HG03066 (cell line): Measurements from ENCODE around the gene MRE11.
"Not testable (repeated sequence)": the region's sequence is repeated elsewhere in the genome, so short reads cannot be mapped to it uniquely, and the experiment has no call there.

Experiments
- ATAC-seq: cut with Tn5 transposase; IDR thresholded peaks from one replicate; pipeline ENCODE4 v1.9.1; 2021; ENCODE audit warnings: low read depth; ENCODE audit not compliant: unreplicated experiment

The MRE11 gene

DNA sequence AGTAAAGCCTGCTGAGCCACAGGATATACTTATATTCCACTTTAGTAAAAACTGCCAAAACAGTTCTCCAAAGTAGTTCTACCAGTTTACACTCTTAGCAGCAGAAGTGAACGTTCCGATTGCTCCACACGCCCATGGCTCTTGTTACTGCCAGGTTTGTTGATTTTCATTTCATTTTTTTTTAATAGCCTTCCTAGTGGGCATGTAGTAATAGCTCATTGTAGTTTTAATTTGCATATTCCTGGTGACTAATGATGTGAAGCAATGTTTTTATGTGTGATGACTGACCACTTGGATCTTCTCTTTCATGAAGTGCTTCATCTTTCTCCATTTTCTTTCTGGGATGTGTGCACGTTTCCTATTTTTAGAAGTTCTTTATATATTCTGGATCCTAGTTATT lies 13.8 kb upstream of the MRE11 start:
- ATAC-seq, result no peak

DNA sequence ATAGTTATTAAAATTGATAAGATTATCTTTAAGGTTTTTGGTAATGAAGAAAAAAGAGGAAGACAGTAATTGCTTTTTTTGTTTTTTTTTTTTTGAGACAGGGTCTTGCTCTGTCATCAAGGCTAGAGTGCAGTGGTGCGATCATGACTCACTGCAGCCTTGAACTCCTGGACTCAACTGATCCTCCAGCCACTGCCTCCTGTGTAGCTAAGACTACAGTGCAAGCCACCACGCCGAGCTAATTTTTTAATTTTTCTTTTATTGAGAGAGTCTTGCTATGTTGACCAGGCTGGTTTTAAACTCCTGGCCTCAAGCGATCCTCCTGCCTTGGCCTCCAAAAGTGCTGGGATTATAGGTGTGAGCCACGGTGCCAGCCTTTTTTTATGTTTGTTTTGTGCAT lies 12.9 kb upstream of the MRE11 start:
- ATAC-seq, result not testable (repeated sequence)

DNA sequence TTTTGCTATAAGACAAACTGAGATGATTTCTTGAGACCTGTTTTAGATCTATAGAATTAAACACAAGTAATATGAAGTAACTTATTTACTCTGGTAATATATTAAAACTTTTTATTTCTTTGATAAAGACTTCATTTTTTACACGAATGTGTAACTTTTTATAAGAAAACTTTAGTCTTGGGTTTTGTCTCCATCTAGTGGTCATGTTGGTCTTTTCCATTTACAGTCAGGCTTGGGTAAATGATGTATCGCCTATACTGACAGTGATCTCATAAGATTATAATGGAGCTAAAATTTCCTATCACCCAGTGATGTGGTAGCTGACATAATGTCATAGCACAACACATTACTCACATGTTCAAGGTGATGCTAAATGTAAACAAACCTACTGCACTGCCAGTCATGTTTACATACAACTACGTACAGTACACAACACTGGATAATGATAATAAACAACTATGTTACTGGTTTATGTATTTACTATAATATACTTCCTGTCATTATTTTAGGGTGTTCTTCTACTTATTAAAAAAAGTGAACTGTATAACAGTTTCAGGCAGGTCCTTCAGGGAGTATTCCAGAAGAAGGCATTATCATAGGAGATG lies 11.1 kb upstream of the MRE11 start:
- no peak for ATAC-seq

- ATAC-seq, result no peak
Measured at GRCh38 chr11:94501522-94501921, 7.9 kb upstream of the MRE11 start.

DNA sequence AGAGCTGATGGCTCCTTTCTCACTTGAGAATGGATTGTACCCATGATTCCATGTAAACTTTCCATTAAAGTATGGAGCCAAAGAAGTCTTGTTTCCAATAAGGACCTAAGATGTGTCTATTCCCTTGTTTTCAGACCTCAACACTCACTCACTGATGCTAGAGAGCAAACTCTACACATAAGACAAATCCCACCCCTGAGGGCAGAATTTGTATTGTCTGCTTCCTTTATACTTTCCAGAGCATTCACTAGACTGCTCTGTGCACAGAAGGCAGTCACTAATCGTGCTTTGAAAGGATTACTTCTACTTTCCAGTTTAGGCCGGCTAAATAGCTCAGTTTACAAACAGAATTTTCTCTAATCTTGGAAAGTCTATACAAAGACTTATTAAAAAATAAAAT lies 6.5 kb upstream of the MRE11 start:
- no peak for ATAC-seq

- ATAC-seq, result peak; percentile 50
Measured at GRCh38 chr11:94494126-94494680, 559 bp upstream of the MRE11 start.

- ATAC-seq, result no peak
Measured at GRCh38 chr11:94486068-94486467, 7.6 kb downstream of the MRE11 start.

GRCh38 chr11:94481342-94481741 lies 12.3 kb downstream of the MRE11 start:
- no peak for ATAC-seq

DNA sequence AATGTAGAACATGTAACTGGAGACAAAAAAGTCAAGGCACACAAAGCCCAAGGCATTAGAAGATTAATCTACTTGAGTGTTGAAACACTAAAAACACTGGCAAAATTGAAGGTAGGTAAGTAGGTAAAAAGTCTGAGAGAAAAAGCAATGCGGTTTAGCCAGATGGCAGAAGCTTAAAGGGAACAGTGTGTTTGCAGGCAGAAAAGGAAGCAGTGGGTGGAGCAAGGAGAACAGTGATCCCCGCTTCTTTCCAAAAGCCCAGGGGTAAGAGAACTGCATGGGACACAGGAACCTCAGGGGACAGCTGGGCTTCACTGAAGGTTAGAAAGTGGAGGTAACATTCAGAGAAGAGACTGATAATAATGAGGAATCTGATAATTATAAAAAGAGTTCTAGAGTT lies 16.0 kb downstream of the MRE11 start:
- no peak for ATAC-seq

DNA sequence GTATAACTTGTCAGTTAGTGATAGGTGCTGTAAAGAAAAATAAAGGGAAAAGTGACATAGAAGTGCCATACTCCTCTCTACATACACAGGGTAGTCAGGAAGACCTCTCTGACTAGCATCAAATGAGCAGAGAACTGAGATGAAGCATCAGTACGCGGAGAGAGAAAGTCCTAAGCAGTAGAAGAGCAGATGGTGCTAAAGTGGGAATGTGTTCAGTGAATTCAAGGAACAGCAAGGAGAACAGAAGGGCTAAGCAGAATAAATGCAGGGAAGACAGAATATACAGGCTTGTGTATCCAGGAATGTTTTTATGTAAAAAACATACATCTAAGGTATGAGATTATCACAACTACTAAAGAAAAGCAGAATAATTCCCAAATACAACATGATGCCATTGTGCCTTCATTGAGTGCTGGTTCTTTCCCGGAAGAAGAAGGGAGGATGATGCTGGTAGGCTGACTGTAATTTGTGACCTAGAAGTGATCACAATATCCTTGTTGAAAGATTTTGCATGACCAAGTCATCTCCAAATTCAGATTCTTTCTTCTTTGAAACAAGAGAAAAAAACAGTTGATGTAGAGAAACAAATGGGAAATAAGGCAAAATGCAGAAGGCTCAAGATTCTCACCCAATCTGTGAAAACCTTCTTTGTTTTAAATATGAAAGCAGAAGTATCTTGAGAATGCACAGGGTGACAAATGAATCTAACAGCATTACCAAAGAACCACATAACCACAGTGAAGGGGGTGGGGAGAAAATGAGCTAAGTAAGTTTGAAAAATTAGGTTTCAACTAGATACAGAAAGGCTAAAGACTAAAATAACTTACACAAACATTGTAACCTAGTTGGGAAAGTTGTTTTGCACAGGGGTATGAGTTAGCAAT lies 20.5 kb downstream of the MRE11 start:
- ATAC-seq, result peak; percentile 89

GRCh38 chr11:94469416-94469815 lies 24.2 kb downstream of the MRE11 start:
- ATAC-seq, result peak; percentile 82

DNA sequence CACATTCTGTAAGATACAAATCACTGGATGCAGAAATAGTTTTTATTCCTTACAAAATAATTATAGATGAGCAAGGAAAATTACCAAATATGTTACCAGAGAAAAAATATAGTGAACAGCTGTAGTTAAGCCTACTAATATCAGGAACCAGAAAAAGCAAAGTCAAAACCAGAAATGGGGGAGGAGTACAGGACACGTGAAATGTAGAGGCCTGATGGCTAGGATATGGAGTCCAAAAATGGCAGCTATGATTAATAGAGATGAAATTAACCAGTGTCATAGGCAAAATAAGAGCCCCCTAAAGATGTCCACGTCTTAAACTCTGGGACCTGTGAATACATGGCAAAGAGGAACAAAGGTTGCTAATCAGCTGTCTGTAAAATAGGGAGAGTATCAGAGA lies 34.1 kb downstream of the MRE11 start:
- ATAC-seq, result no peak

GRCh38 chr11:94457118-94458029 lies 36.3 kb downstream of the MRE11 start:
- ATAC-seq, result no peak

DNA sequence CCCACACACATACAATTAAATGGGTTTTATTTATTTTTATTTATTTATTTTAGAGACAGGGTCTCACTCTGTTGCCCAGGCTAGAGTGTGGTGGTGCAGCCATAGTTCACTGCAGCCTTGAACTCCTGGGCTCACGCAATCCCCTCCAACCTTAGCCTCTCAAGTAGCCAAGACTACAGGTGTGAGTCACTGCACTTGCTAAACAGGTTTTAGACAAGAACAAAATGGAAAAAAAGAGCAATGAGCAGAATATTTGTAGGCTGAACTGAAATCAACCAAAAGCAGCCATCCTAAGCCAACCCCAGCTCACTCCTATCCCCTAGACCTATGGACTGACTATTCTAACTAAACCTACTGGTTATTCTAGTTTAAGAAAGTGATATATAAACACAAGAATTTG lies 37.8 kb downstream of the MRE11 start:
- ATAC-seq, result no peak

DNA sequence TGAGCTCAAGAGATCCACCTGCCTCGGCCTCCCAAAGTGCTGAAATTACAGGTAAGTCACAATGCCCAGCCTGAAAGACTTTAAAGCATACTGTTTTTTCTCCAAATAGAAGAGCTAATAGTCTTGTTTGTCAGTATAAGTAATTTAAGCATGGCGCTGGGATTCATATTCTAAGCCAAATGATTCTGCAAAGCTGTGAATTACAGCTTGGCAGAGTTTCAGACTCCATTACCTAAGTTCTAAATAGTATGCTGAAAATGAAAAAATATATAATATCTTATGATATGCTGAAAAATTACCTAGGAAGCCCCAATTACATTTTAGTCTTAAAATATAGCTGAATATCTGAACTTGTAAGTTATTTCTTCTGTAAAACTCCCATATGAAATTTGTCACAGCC lies 39.3 kb downstream of the MRE11 start:
- ATAC-seq, result no peak

- ATAC-seq, result no peak
Measured at GRCh38 chr11:94452988-94453387, 40.7 kb downstream of the MRE11 start.

- no peak for ATAC-seq
Measured at GRCh38 chr11:94450048-94450447, 43.6 kb downstream of the MRE11 start.

DNA sequence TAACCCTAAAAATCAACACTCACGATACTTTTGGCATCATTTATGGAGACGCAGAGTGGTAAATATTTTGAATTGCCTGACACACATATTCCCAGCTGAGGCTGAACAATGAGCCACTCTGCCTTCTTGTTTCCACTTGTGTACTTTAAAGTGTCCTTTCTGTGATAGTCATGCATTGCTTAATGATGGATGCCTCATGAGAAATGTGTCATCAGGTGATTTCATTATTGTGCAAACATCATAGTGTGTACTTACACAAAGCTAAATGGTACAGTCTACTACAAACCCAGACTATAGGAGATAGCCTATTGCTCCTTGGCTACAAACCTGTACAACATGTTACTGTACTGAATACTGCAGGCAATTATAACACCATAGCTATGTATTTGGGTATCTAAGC lies 44.2 kb downstream of the MRE11 start:
- no peak for ATAC-seq

- ATAC-seq, result no peak
Measured at GRCh38 chr11:94449029-94449428, 44.6 kb downstream of the MRE11 start.

DNA sequence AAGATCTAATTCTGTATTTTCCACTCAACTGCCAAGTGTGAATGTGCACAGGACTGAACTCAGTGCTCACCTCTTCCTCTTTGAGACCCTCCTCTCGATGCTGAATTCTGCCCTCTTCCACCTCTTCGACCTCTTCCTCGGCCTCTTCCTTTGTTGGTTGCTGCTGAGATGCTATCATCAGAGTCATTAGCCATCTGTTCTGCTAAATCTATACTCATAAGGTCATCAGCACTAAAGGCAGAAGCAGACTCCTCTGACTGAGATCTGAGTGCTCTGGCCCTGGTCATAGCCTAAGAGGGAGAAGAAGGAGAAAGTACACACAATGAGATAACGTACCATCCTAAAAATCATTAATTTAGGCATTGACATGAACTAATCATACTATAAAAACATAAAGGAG lies 46.5 kb downstream of the MRE11 start:
- ATAC-seq, result no peak

- ATAC-seq, result no peak
Measured at GRCh38 chr11:94445641-94446040, 48.0 kb downstream of the MRE11 start.
